ENCODE results near the gene SLC7A9. TPM values are rescaled to one million over a fixed set of nuclear protein-coding genes. Genes with fewer than 3 reads are reported as not detected.

The SLC7A9 gene
- polyA plus RNA-seq (2011; rRNA removed): 0.50 and 1.3 TPM in 2 replicates
- polyA plus RNA-seq (2012; cell fraction: cytosol; rRNA removed): 0.29 and 0.48 TPM in 2 replicates
- 2.5 and 2.8 TPM in 2 replicates for polyA plus RNA-seq (2012; cell fraction: nucleus; rRNA removed)
- 0.54 to 0.62 TPM (median 0.62 TPM) in 3 replicates for polyA plus RNA-seq (2017; fragmentation: RNase III; extraction: RNeasy Plus Mini Kit Qiagen cat#74134 plus additional on column Dnase treatment)
- polyA minus RNA-seq (2011; rRNA and poly(A)+ RNA removed): 0.74 and 1.0 TPM in 2 replicates

GRCh38 chr19:32869369-32869965 lies at the start of gene SLC7A9:
Gene SLC7A9, minus strand, starts transcription at chr19:32869767. Its CDS starts 1,233 bp downstream, at chr19:32868534.
- 76% methylated on average over 14 of the region's 14 CpGs for WGBS (ENCODE audit: missing lambda C conversion rate)
- ChIA-PET CTCF (interaction anchor here (0.6 to 0.7 kb wide), 2 partner anchors 42 to 149 kb away, joined by 3 read pairs; no protein-coding TSS in a partner anchor), POLR2A (no interaction called here)
- ATAC-seq: no peak
- no peak for FAIRE-seq
- H3K4me2 ChIP-seq: no peak within 1 kb of the TSS
- H3K4me3 ChIP-seq: no peak within 1 kb of the TSS
- H3K9me3 ChIP-seq: no peaks in the 10 kb centered on the region
- TF ChIP-seq, protein P1, sequence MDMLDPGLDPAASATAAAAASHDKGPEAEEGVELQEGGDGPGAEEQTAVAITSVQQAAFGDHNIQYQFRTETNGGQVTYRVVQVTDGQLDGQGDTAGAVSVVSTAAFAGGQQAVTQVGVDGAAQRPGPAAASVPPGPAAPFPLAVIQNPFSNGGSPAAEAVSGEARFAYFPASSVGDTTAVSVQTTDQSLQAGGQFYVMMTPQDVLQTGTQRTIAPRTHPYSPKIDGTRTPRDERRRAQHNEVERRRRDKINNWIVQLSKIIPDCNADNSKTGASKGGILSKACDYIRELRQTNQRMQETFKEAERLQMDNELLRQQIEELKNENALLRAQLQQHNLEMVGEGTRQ (IDR thresholded peaks at IDR 0.05): no peak
- TF ChIP-seq GATA3 (IDR thresholded peaks at IDR 0.05; ENCODE audit: borderline replicate concordance) (no peak), REST (IDR thresholded peaks at IDR 0.05) (no peak), MAFK (IDR thresholded peaks at IDR 0.05; ENCODE audit: partially characterized antibody) (no peak), RCOR1 (IDR thresholded peaks at IDR 0.05; ENCODE audit: low read depth, low read length) (no peak), JUNB (IDR thresholded peaks at IDR 0.05) (no peak), CEBPB (IDR thresholded peaks at IDR 0.05) (no peak), NFE2L2 (conservative IDR thresholded peaks at IDR 0.05; ENCODE audit: low read length) (no peak), JUN (IDR thresholded peaks at IDR 0.05) (no peak), RFX5 (IDR thresholded peaks at IDR 0.05) (no peak), BHLHE40 (IDR thresholded peaks at IDR 0.05; ENCODE audit: low read depth, low read length) (no peak), RARB (CRISPR knock-in tag; IDR thresholded peaks at IDR 0.05) (no peak), NR3C1 (IDR thresholded peaks at IDR 0.05) (no peak)
- TF ChIP-seq, protein P2, sequence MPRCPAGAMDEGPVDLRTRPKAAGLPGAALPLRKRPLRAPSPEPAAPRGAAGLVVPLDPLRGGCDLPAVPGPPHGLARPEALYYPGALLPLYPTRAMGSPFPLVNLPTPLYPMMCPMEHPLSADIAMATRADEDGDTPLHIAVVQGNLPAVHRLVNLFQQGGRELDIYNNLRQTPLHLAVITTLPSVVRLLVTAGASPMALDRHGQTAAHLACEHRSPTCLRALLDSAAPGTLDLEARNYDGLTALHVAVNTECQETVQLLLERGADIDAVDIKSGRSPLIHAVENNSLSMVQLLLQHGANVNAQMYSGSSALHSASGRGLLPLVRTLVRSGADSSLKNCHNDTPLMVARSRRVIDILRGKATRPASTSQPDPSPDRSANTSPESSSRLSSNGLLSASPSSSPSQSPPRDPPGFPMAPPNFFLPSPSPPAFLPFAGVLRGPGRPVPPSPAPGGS (IDR thresholded peaks at IDR 0.05): no peak
- no peaks in the 10 kb centered on the region for H3K4me1 ChIP-seq
- DNase-seq (ENCODE audit: low read depth in 1 of 2, low spot score in 1 of 2): no peak
- H3K27ac ChIP-seq: no peak within 1 kb of the TSS

DNA sequence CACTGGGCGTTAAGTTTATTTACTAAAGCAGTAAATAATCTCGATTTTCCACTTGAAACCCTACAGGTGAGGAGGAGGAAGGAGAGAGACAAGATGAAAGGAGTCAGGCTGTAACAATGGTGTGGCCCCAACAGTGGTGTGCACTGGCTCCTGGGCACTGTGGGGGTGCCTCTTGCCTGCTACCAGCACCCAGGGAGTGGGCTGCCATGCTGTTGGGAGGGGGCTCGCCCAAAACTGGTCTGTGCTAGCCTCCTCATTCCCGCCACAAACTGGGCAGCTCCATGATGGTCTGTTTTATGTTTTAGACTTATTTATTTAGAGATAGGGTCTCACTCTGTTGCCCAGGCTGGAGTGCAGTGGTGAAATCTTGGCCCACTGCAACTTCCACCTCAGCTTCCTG lies 49.8 kb upstream of the SLC7A9 start:
- ChIA-PET CTCF (interaction anchor here (1.0 to 1.8 kb wide), 2 partner anchors 57 to 183 kb away, joined by 3 to 5 read pairs; no protein-coding TSS in a partner anchor), POLR2A (interaction anchor here (0.6 kb wide), 1 partner anchor 140 kb away, joined by 3 read pairs; no protein-coding TSS in a partner anchor)
- WGBS (ENCODE audit: missing lambda C conversion rate): 77% methylated on average over 4 of the region's 4 CpGs
- H3K4me1 ChIP-seq: no peaks in the 10 kb centered on the region
- no peaks in the 10 kb centered on the region for H3K9me3 ChIP-seq
- no peak overlapping the region for H3K4me2 ChIP-seq
- ATAC-seq: no peak
- peak; percentile 54 for FAIRE-seq
- DNase-seq (ENCODE audit: low read depth in 1 of 2, low spot score in 1 of 2): no peak
- H3K27ac ChIP-seq: no peak overlapping the region
- H3K4me3 ChIP-seq: no peak overlapping the region
- TF ChIP-seq RARB (CRISPR knock-in tag; IDR thresholded peaks at IDR 0.05) (no peak), ZSCAN20 (CRISPR knock-in tag; IDR thresholded peaks at IDR 0.05) (no peak), ELK1 (IDR thresholded peaks at IDR 0.05; ENCODE audit: low read depth, low read length) (no peak), EP300 (IDR thresholded peaks at IDR 0.05) (no peak), KDM1A (IDR thresholded peaks at IDR 0.05; ENCODE audit: low read depth) (no peak), ESRRA (IDR thresholded peaks at IDR 0.05; ENCODE audit: borderline replicate concordance, low read length) (no peak), RCOR1 (IDR thresholded peaks at IDR 0.05; ENCODE audit: low read depth, low read length) (no peak), POLR2A (IDR thresholded peaks at IDR 0.05; ENCODE audit: low read length) (no peak)
- TF ChIP-seq, protein P3, sequence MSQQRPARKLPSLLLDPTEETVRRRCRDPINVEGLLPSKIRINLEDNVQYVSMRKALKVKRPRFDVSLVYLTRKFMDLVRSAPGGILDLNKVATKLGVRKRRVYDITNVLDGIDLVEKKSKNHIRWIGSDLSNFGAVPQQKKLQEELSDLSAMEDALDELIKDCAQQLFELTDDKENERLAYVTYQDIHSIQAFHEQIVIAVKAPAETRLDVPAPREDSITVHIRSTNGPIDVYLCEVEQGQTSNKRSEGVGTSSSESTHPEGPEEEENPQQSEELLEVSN (IDR thresholded peaks at IDR 0.05; ENCODE audit: borderline replicate concordance, low read depth): no peak
